Adrenal gland (tissue), 5 donors: Measurements from ENCODE around the gene BCAS4.
"Not testable (repeated sequence)": the region's sequence is repeated elsewhere in the genome, so short reads cannot be mapped to it uniquely, and the experiment has no call there.

Source experiments
- CTCF ChIP-seq, 6 experiments: fragments of 450-650 bp in 4 of 6; fragments of 200-600 bp in 2 of 6; sonication (generic) in 1 of 6; IDR thresholded peaks; 1 replicate in 5 of 6; 2 replicates in 1 of 6; pipeline versions ENCODE4 v1.5.1 to v1.8.0; 2016 to 2021; ENCODE audit warnings: antibody characterized with exemption in 6 of 6, mild to moderate bottlenecking in 2 of 6, moderate library complexity in 1 of 6
- POLR2A ChIP-seq, 2 donors: fragments of 450-650 bp; IDR thresholded peaks; one replicate each; pipeline ENCODE4 v1.6.1; 2017; ENCODE audit warnings: antibody characterized with exemption in 2 of 2, mild to moderate bottlenecking in 2 of 2, moderate library complexity in 1 of 2
- donor health status: DM: no; HTN: no; CAD: no.

DNA sequence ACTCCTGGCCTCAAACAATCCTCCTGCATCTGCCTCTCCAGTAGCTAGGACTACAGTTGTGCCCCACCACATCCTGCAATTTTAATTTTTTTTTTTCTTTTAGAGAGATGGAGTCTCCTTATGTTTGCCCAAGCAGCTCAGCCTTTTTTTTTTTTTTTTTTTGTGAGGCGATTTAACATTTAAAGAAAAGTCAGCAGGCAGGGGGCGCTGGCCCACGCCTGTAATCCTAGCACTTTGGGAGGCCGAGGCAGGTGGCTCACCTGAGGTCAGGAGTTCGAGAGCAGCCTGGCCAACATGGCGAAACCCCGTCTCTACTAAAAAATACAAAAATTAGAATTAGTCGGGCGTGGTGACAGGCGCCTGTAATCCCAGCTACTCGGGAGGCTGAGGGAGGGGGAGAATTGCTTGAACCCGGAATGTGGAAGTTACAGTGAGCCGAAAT lies 1.3 kb upstream of the BCAS4 start:
- TF ChIP-seq CTCF (IDR thresholded peaks at IDR 0.05), result peak in 3 of 6 experiments; percentile 7 to 25 (median 23)
- TF ChIP-seq POLR2A (IDR thresholded peaks at IDR 0.05), result not testable (repeated sequence)
